Endodermal cell (in vitro differentiated cells): Measurements from ENCODE around the gene ARRDC5. TPM values are rescaled to one million over a fixed set of nuclear protein-coding genes. Genes with fewer than 3 reads are reported as not detected.

ENCODE experiments used
- DNase-seq: peaks from one replicate; pipeline ENCODE4 v3.0.0-alpha.2; 2017
- H3K27ac ChIP-seq: 2 replicates; pipeline ENCODE4 v1.5.1; 2013; ENCODE audit warnings: mild to moderate bottlenecking, low read depth, low read length, moderate library complexity
- H3K27me3 ChIP-seq: 2 replicates; pipeline ENCODE4 v1.6.1; 2013; ENCODE audit warnings: mild to moderate bottlenecking, low read length, moderate library complexity; ENCODE audit not compliant: insufficient read depth, control insufficient read depth, poor library complexity, severe bottlenecking
- H3K36me3 ChIP-seq: 2 replicates; pipeline ENCODE4 v1.7.0; 2013; ENCODE audit warnings: mild to moderate bottlenecking, low read length, moderate library complexity; ENCODE audit not compliant: control insufficient read depth, insufficient read depth
- H3K4me1 ChIP-seq: one replicate; pipeline ENCODE4 v1.7.0; 2013; ENCODE audit warnings: low read length; ENCODE audit not compliant: control insufficient read depth, insufficient read depth
- H3K4me3 ChIP-seq: 2 replicates; pipeline ENCODE4 v1.5.1; 2013; ENCODE audit warnings: mild to moderate bottlenecking, low read length, moderate library complexity
- H3K9ac ChIP-seq: 2 replicates; pipeline ENCODE4 v1.6.1; 2013; ENCODE audit warnings: mild to moderate bottlenecking, low read length, moderate library complexity; ENCODE audit not compliant: poor library complexity, severe bottlenecking; ENCODE audit errors: extremely low read depth
- H3K9me3 ChIP-seq: 2 replicates; pipeline ENCODE4 v1.6.1; 2013; ENCODE audit warnings: mild to moderate bottlenecking, low read length, moderate library complexity; ENCODE audit not compliant: control insufficient read depth
- H3K27ac Mint-ChIP-seq: 2 replicates; pipeline ENCODE4 v1.8.0; 2020; ENCODE audit warnings: mixed read lengths
- H3K27me3 Mint-ChIP-seq: 2 replicates; pipeline ENCODE4 v1.8.0; 2021; ENCODE audit warnings: mild to moderate bottlenecking, mixed read lengths; ENCODE audit not compliant: insufficient read depth
- H3K36me3 Mint-ChIP-seq: 2 replicates; pipeline ENCODE4 v1.8.0; 2020; ENCODE audit warnings: low read depth, mixed read lengths
- H3K4me1 Mint-ChIP-seq: 2 replicates; pipeline ENCODE4 v1.8.0; 2020; ENCODE audit warnings: mixed read lengths
- H3K4me3 Mint-ChIP-seq: 2 replicates; pipeline ENCODE4 v1.8.0; 2020; ENCODE audit warnings: mild to moderate bottlenecking, moderate library complexity, mixed read lengths
- H3K9me3 Mint-ChIP-seq: 2 replicates; pipeline ENCODE4 v1.8.0; 2020; ENCODE audit warnings: mild to moderate bottlenecking, mixed read lengths
- CTCF ChIP-seq: fragments of 200-600 bp; sonication (generic); conservative IDR thresholded peaks from 2 replicates; pipeline ENCODE4 v1.5.0; 2021; ENCODE audit warnings: antibody characterized with exemption, mild to moderate bottlenecking
- WGBS, 2 experiments: methylation state at CpG; one replicate each; pipeline versions ENCODE4 v1.1.5 to v1.1.7; 2013; ENCODE audit warnings: missing lambda C conversion rate in 2 of 2, mixed read lengths in 1 of 2; ENCODE audit not compliant: insufficient coverage in 1 of 2, insufficient read length in 1 of 2; 5-methylcytosine and 5-hydroxymethylcytosine counted together
- total RNA-seq, 2 donors: library from RNA; stranded (reverse); fragmentation: NEBNext Ultra II Directional in 1 of 2; extraction: Animal tissue kit (Norgen Biotek cat#: 25700) in 1 of 2; gene quantifications; 2 replicates in 1 of 2; 3 replicates in 1 of 2; pipeline ENCODE4 v1.2.1, GENCODE V29; 2021

The ARRDC5 gene
- total RNA-seq, 2 donors from 2014 or later = not detected

GRCh38 chr19:4873930-4874329, 28.8 kb downstream of the ARRDC5 start:
- H3K9me3 Mint-ChIP-seq = no peaks in the 10 kb centered on the region
- 84 to 90% methylated on average over 3 of the region's 3 CpGs for WGBS, 2 experiments
- H3K36me3 ChIP-seq = no peaks in the 10 kb centered on the region
- no peak overlapping the region for H3K9ac ChIP-seq
- H3K4me3 ChIP-seq = no peak overlapping the region
- no peaks in the 10 kb centered on the region for H3K9me3 ChIP-seq
- H3K4me1 Mint-ChIP-seq = no peaks in the 10 kb centered on the region
- TF ChIP-seq CTCF = no peak
- no peaks in the 10 kb centered on the region for H3K27me3 ChIP-seq
- H3K27ac Mint-ChIP-seq = no peak overlapping the region
- H3K27me3 Mint-ChIP-seq = no peaks in the 10 kb centered on the region
- peaks cover 2% of the 10 kb centered on the region for H3K4me1 ChIP-seq
- no peaks in the 10 kb centered on the region for H3K36me3 Mint-ChIP-seq
- no peak for DNase-seq
- no peak overlapping the region for H3K27ac ChIP-seq
- H3K4me3 Mint-ChIP-seq = no peak overlapping the region

- H3K9me3 ChIP-seq = no peaks in the 10 kb centered on the region
- no peak for TF ChIP-seq CTCF
- H3K27ac Mint-ChIP-seq = no peak overlapping the region
- no peak overlapping the region for H3K4me3 ChIP-seq
- no peaks in the 10 kb centered on the region for H3K4me1 ChIP-seq
- H3K9ac ChIP-seq = no peak overlapping the region
- H3K27me3 ChIP-seq = no peaks in the 10 kb centered on the region
- no peak for DNase-seq
- no peak overlapping the region for H3K4me3 Mint-ChIP-seq
- no peaks in the 10 kb centered on the region for H3K36me3 ChIP-seq
- H3K4me1 Mint-ChIP-seq = peaks cover 1% of the 10 kb centered on the region
- no peaks in the 10 kb centered on the region for H3K27me3 Mint-ChIP-seq
- 92 to 96% methylated on average over 5 to 6 of the region's 6 CpGs for WGBS, 2 experiments
- H3K36me3 Mint-ChIP-seq = no peaks in the 10 kb centered on the region
- no peaks in the 10 kb centered on the region for H3K9me3 Mint-ChIP-seq
- H3K27ac ChIP-seq = no peak overlapping the region
Observed at GRCh38 chr19:4871711-4872110, 31.0 kb downstream of the ARRDC5 start.

- no peak overlapping the region for H3K4me3 Mint-ChIP-seq
- no peak overlapping the region for H3K9ac ChIP-seq
- no peaks in the 10 kb centered on the region for H3K27me3 Mint-ChIP-seq
- H3K4me1 Mint-ChIP-seq = peaks cover 5% of the 10 kb centered on the region
- no peaks in the 10 kb centered on the region for H3K9me3 Mint-ChIP-seq
- no peaks in the 10 kb centered on the region for H3K27me3 ChIP-seq
- 66 to 80% methylated on average over 4 to 10 of the region's 10 CpGs for WGBS, 2 experiments
- H3K4me3 ChIP-seq = no peak overlapping the region
- TF ChIP-seq CTCF = no peak
- H3K4me1 ChIP-seq = no peaks in the 10 kb centered on the region
- no peaks in the 10 kb centered on the region for H3K9me3 ChIP-seq
- no peaks in the 10 kb centered on the region for H3K36me3 Mint-ChIP-seq
- H3K27ac ChIP-seq = no peak overlapping the region
- DNase-seq = peak; percentile 81
- no peak overlapping the region for H3K27ac Mint-ChIP-seq
- H3K36me3 ChIP-seq = no peaks in the 10 kb centered on the region
Observed at GRCh38 chr19:4870025-4870700, 32.5 kb downstream of the ARRDC5 start.
